ENCODE measurements around the gene TMUB2. TPM values are rescaled to one million over a fixed set of nuclear protein-coding genes. Genes with fewer than 3 reads are reported as not detected.
A peak's percentile ranks its signal among the peaks of the same experiment; 100 is the strongest.

Gene TMUB2
- total and polyA plus RNA-seq, 9 of the 15 experiments (the other 6 are each of a cell fraction or from before 2014, with no cell fraction given): 4.1 to 29.8 (median 16.3) TPM

DNA sequence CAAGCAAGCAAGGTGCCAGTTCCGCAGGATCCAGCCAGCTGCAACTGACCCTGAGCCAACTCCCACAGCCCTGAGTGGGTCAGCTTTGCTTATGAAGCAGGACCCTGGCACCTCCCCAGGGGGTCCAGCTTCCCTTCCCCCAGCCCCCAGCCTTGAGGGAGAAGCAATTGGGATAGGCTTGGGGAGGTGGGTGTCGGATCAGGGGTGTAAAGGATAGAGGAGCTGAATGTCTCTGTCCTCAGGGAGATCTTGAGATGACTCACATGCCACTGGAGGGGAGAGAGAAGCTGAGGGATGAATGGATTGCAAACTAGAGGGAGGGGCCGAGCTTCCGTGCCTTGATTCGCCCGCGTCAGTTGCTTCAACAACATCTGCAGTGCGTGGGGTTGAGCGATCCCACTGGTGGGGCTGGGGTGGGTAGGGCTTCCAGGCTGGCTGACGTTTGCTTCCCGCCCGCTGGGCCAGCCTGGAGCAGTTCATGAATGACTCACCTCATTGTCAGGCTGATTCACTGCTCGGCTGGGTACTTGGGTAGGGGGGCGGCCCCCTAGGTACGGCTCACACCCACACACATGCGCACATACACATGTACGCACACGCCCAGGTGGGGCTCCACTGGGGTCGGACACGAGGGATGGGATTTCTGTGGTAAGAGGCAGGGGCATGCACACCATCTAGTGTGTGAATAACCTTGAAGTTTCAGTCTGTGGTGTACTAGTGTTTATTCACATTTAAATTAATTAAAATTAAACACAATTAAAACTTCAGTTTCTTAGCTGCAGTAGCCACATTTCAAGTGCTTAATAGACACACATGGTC is 48.7 kb upstream of the TMUB2 start (continued):
- TF ChIP-seq, protein P1, sequence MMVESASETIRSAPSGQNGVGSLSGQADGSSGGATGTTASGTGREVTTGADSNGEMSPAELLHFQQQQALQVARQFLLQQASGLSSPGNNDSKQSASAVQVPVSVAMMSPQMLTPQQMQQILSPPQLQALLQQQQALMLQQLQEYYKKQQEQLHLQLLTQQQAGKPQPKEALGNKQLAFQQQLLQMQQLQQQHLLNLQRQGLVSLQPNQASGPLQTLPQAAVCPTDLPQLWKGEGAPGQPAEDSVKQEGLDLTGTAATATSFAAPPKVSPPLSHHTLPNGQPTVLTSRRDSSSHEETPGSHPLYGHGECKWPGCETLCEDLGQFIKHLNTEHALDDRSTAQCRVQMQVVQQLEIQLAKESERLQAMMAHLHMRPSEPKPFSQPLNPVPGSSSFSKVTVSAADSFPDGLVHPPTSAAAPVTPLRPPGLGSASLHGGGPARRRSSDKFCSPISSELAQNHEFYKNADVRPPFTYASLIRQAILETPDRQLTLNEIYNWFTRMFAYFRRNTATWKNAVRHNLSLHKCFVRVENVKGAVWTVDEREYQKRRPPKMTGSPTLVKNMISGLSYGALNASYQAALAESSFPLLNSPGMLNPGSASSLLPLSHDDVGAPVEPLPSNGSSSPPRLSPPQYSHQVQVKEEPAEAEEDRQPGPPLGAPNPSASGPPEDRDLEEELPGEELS (CRISPR knock-in tag; IDR thresholded peaks at IDR 0.05; ENCODE audit: borderline replicate concordance): peak; percentile 95
- TF ChIP-seq ZBTB12 (CRISPR knock-in tag; IDR thresholded peaks at IDR 0.05) (0 out of 2 replicates have a peak, but pooled peaks have one; percentile 15), SP1 (CRISPR knock-in tag; IDR thresholded peaks at IDR 0.05) (peak; percentile 28; the same call in 1 of the 2 replicates), ZNF764 (CRISPR knock-in tag; IDR thresholded peaks at IDR 0.05; ENCODE audit: low read depth) (no peak), FOXP1 (CRISPR knock-in tag; IDR thresholded peaks at IDR 0.05) (peak; percentile 88; the same call in 1 of the 2 replicates), EP400 (IDR thresholded peaks at IDR 0.05) (peak; percentile 85), CC2D1A (IDR thresholded peaks at IDR 0.05) (peak; percentile 12; the same call in 1 of the 2 replicates), GATAD2A (IDR thresholded peaks at IDR 0.05) (peak; percentile 90), MTA2 (IDR thresholded peaks at IDR 0.05; ENCODE audit: low read depth) (peak; percentile 39; the same call in 1 of the 2 replicates), MAFG (tag; conservative IDR thresholded peaks at IDR 0.05) (no peak), JUND (IDR thresholded peaks at IDR 0.05; ENCODE audit: borderline replicate concordance, low read depth, low read length) (peak; percentile 97), JUND (tag; IDR thresholded peaks at IDR 0.05; ENCODE audit: borderline replicate concordance, low read depth, low read length) (peak; percentile 97), ZEB2 (IDR thresholded peaks at IDR 0.05) (peak; percentile 21; the same call in 1 of the 2 replicates), ATF1 (CRISPR knock-in tag; IDR thresholded peaks at IDR 0.05) (no peak), ATF1 (tag; IDR thresholded peaks at IDR 0.05) (peak; percentile 79), ZNF780A (CRISPR knock-in tag; IDR thresholded peaks at IDR 0.05) (no peak), RCOR1 (IDR thresholded peaks at IDR 0.05; ENCODE audit: borderline replicate concordance in 1 of 2, low read depth in 2 of 2, low read length in 2 of 2) (peak in 1 of 2 experiments; percentile 42; a peak in 1 of 4 replicates), FOS (IDR thresholded peaks at IDR 0.05; ENCODE audit: extremely low read depth, insufficient read length) (peak; percentile 69), SMARCC2 (IDR thresholded peaks at IDR 0.05; ENCODE audit: low read depth) (peak; percentile 83), TCF3 (CRISPR knock-in tag; IDR thresholded peaks at IDR 0.05) (0 out of 2 replicates have a peak, but pooled peaks have one; percentile 20), POLR2A (conservative IDR thresholded peaks at IDR 0.05) (peak; percentile 65), KLF13 (tag; IDR thresholded peaks at IDR 0.05; ENCODE audit: borderline replicate concordance, low read depth) (0 out of 2 replicates have a peak, but pooled peaks have one; percentile 38), PHF21A (IDR thresholded peaks at IDR 0.05; ENCODE audit: borderline replicate concordance, low read depth) (0 out of 2 replicates have a peak, but pooled peaks have one; percentile 25), ATF7 (IDR thresholded peaks at IDR 0.05) (peak; percentile 93), ZFP1 (CRISPR knock-in tag; IDR thresholded peaks at IDR 0.05) (no peak)
- TF ChIP-seq, protein P2, sequence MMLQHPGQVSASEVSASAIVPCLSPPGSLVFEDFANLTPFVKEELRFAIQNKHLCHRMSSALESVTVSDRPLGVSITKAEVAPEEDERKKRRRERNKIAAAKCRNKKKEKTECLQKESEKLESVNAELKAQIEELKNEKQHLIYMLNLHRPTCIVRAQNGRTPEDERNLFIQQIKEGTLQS (IDR thresholded peaks at IDR 0.05): peak; percentile 98
- TF ChIP-seq, protein P2 (CRISPR knock-in tag; conservative IDR thresholded peaks at IDR 0.05): peak; percentile 91

All from K562 (cell line).